SK-N-SH treated with all-trans-retinoic acid at 6 μM for 48 hours (cell line): ENCODE measurements around the gene DPM2.

Experiments used
- OSR1 ChIP-seq: fragments of 250-450 bp; sonication (Bioruptor Pico); IDR thresholded peaks from 2 replicates; pipeline ENCODE4 v1.8.0; 2022; ENCODE audit warnings: moderate library complexity, mild to moderate bottlenecking, inconsistent platforms
- RARB ChIP-seq: fragments of 250-450 bp; sonication (Bioruptor Pico); IDR thresholded peaks from 2 replicates; pipeline ENCODE4 v1.8.0; 2021; ENCODE audit warnings: mild to moderate bottlenecking, moderate library complexity
- TCF4 ChIP-seq: fragments of 250-450 bp; sonication (Bioruptor Pico); IDR thresholded peaks from 2 replicates; pipeline ENCODE4 v1.8.0; 2021; ENCODE audit warnings: mild to moderate bottlenecking, moderate library complexity, borderline replicate concordance
- ZC3H10 ChIP-seq: fragments of 250-450 bp; sonication (Bioruptor Pico); IDR thresholded peaks from 2 replicates; pipeline ENCODE4 v1.5.1; 2021; ENCODE audit warnings: mild to moderate bottlenecking, moderate library complexity
- ZFP30 ChIP-seq: fragments of 450-650 bp; formaldehyde crosslinking; IDR thresholded peaks from 2 replicates; pipeline ENCODE4 v1.5.0; 2022; ENCODE audit warnings: mild to moderate bottlenecking, moderate library complexity
- ZNF565 ChIP-seq: fragments of 450-650 bp; formaldehyde crosslinking; conservative IDR thresholded peaks from 2 replicates; pipeline ENCODE4 v1.5.0; 2020; ENCODE audit warnings: low read depth, mild to moderate bottlenecking, moderate library complexity
- TF ChIP-seq, protein P1 (sequence below): fragments of 250-450 bp; sonication (Bioruptor Pico); IDR thresholded peaks from 2 replicates; pipeline ENCODE4 v1.5.1; 2020; ENCODE audit warnings: low read depth, mild to moderate bottlenecking, moderate library complexity
- TF ChIP-seq, protein P2 (sequence below): fragments of 250-450 bp; sonication (Bioruptor Pico); IDR thresholded peaks from 2 replicates; pipeline ENCODE4 v1.8.0; 2021; ENCODE audit warnings: low read depth, mild to moderate bottlenecking, moderate library complexity, borderline replicate concordance
- TF ChIP-seq, protein P3 (sequence below): fragments of 250-450 bp; sonication (Bioruptor Pico); IDR thresholded peaks from 2 replicates; pipeline ENCODE4 v1.8.0; 2020; ENCODE audit warnings: mild to moderate bottlenecking, moderate library complexity, borderline replicate concordance

DNA sequence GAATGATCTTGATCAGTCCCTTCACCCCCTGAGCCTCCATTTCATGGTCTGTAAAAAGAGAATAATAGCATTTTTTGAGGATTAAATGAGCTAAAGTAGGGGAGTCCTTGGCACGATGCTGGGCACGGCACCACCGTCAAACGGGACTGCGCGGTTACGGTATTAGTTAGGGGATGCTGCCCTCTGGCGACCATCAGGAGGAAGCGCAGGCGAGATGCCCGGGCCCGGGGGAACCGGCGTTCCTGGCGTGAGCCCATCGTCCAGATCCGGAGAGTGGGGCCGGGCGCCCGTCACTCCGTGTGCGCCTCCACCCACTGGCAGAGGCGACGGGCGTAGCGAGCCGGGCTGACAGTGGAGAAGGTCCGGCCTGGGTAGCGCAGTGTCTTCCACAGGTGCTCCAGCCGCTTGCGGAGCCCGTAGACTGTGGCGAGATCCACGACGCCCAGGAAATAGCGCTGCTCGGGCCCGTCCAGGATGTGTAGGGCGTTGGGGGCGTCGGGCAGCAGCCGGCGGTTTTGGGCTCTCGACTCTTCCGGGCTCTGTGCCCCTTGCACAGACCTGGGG is 16.0 kb downstream of the DPM2 start:
- no peak for TF ChIP-seq TCF4 (CRISPR knock-in tag)
- TF ChIP-seq, protein P1, sequence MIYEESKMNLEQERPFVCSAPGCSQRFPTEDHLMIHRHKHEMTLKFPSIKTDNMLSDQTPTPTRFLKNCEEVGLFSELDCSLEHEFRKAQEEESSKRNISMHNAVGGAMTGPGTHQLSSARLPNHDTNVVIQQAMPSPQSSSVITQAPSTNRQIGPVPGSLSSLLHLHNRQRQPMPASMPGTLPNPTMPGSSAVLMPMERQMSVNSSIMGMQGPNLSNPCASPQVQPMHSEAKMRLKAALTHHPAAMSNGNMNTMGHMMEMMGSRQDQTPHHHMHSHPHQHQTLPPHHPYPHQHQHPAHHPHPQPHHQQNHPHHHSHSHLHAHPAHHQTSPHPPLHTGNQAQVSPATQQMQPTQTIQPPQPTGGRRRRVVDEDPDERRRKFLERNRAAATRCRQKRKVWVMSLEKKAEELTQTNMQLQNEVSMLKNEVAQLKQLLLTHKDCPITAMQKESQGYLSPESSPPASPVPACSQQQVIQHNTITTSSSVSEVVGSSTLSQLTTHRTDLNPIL (CRISPR knock-in tag), result no peak
- no peak for TF ChIP-seq OSR1 (CRISPR knock-in tag)
- TF ChIP-seq, protein P2, sequence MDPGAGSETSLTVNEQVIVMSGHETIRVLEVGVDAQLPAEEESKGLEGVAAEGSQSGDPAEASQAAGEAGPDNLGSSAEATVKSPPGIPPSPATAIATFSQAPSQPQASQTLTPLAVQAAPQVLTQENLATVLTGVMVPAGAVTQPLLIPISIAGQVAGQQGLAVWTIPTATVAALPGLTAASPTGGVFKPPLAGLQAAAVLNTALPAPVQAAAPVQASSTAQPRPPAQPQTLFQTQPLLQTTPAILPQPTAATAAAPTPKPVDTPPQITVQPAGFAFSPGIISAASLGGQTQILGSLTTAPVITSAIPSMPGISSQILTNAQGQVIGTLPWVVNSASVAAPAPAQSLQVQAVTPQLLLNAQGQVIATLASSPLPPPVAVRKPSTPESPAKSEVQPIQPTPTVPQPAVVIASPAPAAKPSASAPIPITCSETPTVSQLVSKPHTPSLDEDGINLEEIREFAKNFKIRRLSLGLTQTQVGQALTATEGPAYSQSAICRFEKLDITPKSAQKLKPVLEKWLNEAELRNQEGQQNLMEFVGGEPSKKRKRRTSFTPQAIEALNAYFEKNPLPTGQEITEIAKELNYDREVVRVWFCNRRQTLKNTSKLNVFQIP (CRISPR knock-in tag), result no peak
- no peak for TF ChIP-seq RARB (CRISPR knock-in tag)
- TF ChIP-seq ZC3H10, result no peak
- TF ChIP-seq ZFP30, result no peak
- TF ChIP-seq, protein P3, sequence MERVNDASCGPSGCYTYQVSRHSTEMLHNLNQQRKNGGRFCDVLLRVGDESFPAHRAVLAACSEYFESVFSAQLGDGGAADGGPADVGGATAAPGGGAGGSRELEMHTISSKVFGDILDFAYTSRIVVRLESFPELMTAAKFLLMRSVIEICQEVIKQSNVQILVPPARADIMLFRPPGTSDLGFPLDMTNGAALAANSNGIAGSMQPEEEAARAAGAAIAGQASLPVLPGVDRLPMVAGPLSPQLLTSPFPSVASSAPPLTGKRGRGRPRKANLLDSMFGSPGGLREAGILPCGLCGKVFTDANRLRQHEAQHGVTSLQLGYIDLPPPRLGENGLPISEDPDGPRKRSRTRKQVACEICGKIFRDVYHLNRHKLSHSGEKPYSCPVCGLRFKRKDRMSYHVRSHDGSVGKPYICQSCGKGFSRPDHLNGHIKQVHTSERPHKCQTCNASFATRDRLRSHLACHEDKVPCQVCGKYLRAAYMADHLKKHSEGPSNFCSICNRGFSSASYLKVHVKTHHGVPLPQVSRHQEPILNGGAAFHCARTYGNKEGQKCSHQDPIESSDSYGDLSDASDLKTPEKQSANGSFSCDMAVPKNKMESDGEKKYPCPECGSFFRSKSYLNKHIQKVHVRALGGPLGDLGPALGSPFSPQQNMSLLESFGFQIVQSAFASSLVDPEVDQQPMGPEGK (CRISPR knock-in tag), result no peak
- no peak for TF ChIP-seq ZNF565 (CRISPR knock-in tag)
